HG03439 (cell line): ENCODE results near the gene CDH23.
A peak's percentile ranks its signal among the peaks of the same experiment; 100 is the strongest.

Experiments
- ATAC-seq: cut with Tn5 transposase; IDR thresholded peaks from one replicate; pipeline ENCODE4 v1.9.1; 2021; ENCODE audit warnings: mild to moderate bottlenecking, moderate library complexity; ENCODE audit not compliant: unreplicated experiment

Gene CDH23

GRCh38 chr10:71713135-71714030 lies 316.7 kb downstream of the CDH23 start:
- ATAC-seq = no peak

- ATAC-seq = no peak
Observed at GRCh38 chr10:71714031-71714410, 317.3 kb downstream of the CDH23 start.

- ATAC-seq = no peak
Observed at GRCh38 chr10:71714592-71714991, 317.9 kb downstream of the CDH23 start.

GRCh38 chr10:71715026-71715425 lies 318.3 kb downstream of the CDH23 start:
- no peak for ATAC-seq

GRCh38 chr10:71715860-71716259 lies 319.1 kb downstream of the CDH23 start:
- no peak for ATAC-seq

- no peak for ATAC-seq
Observed at GRCh38 chr10:71716426-71716825, 319.7 kb downstream of the CDH23 start.

GRCh38 chr10:71717056-71717455 lies 320.3 kb downstream of the CDH23 start:
- ATAC-seq = no peak

- no peak for ATAC-seq
Observed at GRCh38 chr10:71717551-71717951, 320.8 kb downstream of the CDH23 start.

- ATAC-seq = no peak
Observed at GRCh38 chr10:71718165-71718698, 321.5 kb downstream of the CDH23 start.

GRCh38 chr10:71719042-71719441 lies 322.3 kb downstream of the CDH23 start:
- ATAC-seq = no peak

GRCh38 chr10:71719464-71720201 lies 322.9 kb downstream of the CDH23 start, which contains the start of gene C10orf105:
TSS of gene C10orf105 (minus strand) at chr10:71719778. CDS start at chr10:71716337, 3,441 bp downstream.
- no peak for ATAC-seq

- ATAC-seq = no peak
Observed at GRCh38 chr10:71720288-71720687, 323.6 kb downstream of the CDH23 start.

GRCh38 chr10:71721313-71721712 lies 324.6 kb downstream of the CDH23 start:
- no peak for ATAC-seq

GRCh38 chr10:71722849-71723248 lies 326.1 kb downstream of the CDH23 start:
- no peak for ATAC-seq

GRCh38 chr10:71723311-71723710 lies 326.6 kb downstream of the CDH23 start:
- no peak for ATAC-seq

- ATAC-seq = no peak
Observed at GRCh38 chr10:71724539-71724938, 327.8 kb downstream of the CDH23 start.

- no peak for ATAC-seq
Observed at GRCh38 chr10:71725249-71725648, 328.5 kb downstream of the CDH23 start.

GRCh38 chr10:71725998-71726579 lies 329.4 kb downstream of the CDH23 start:
- ATAC-seq = no peak

- no peak for ATAC-seq
Observed at GRCh38 chr10:71726580-71727104, 329.9 kb downstream of the CDH23 start.

- peak; percentile 54 for ATAC-seq
Observed at GRCh38 chr10:71727105-71727737, 330.5 kb downstream of the CDH23 start.
